ENCODE measurements around the gene P2RY1. TPM values are rescaled to one million over a fixed set of nuclear protein-coding genes. Genes with fewer than 3 reads are reported as not detected.

The P2RY1 gene
- total RNA-seq, 1 donor from 2014 or later, result 13.7 TPM

GRCh38 chr3:152833089-152833488 lies 1.8 kb upstream of the P2RY1 start:
- FAIRE-seq, result no peak
- H3K27me3 ChIP-seq (ENCODE audit: control insufficient read depth, insufficient read depth, low read length), result no peaks in the 10 kb centered on the region

DNA sequence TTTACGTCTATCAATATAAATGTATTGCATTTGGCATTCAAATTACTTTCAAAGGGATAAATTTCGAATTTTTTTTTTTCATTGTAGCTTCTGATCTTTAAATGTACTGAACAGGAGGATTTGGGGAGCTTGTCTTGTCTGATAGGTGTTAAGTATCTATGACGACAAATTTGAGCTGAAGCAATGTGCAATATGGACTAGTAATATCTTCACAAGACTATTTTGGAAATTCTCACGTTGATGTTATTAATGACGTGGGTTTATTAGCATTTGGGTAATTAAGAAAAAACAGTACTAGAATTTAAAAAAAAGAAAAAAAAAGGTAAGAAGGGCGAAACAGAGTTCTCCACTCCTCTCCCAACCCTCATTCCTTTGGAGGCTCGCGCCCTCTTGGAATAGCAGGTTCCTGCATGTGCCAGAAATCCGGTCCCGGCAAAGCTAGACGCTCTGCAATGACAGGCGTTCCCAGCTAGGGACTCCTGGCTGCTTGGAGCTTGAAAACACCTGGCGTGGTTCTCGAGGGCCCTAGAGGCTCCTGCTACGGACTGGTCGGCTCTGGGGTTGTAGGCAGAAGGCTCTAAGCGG lies 648 bp upstream of the P2RY1 start:
- Histone ChIP-seq H3K4me3 (ENCODE audit: low read depth, low read length) (peak overlapping the region; percentile 93), H3K36me3 (ENCODE audit: control insufficient read depth, insufficient read depth, low read length) (no peaks in the 10 kb centered on the region), H3K27me3 (ENCODE audit: control insufficient read depth, insufficient read depth, low read length) (no peaks in the 10 kb centered on the region)
- DNase-seq (ENCODE audit: low read depth), result no peak
- no peak for FAIRE-seq
- peak; percentile 15 for TF ChIP-seq CTCF (IDR thresholded peaks at IDR 0.05; ENCODE audit: insufficient read depth, low read length, severe bottlenecking)

More at GRCh38 chr3:152833089-152833488, 1.8 kb upstream of the P2RY1 start:
- TF ChIP-seq CTCF (IDR thresholded peaks at IDR 0.05; ENCODE audit: insufficient read depth, low read length, severe bottlenecking), result no peak
- no peaks in the 10 kb centered on the region for H3K36me3 ChIP-seq (ENCODE audit: control insufficient read depth, insufficient read depth, low read length)
- DNase-seq (ENCODE audit: low read depth), result no peak
- no peak overlapping the region for H3K4me3 ChIP-seq (ENCODE audit: low read depth, low read length)

DNA sequence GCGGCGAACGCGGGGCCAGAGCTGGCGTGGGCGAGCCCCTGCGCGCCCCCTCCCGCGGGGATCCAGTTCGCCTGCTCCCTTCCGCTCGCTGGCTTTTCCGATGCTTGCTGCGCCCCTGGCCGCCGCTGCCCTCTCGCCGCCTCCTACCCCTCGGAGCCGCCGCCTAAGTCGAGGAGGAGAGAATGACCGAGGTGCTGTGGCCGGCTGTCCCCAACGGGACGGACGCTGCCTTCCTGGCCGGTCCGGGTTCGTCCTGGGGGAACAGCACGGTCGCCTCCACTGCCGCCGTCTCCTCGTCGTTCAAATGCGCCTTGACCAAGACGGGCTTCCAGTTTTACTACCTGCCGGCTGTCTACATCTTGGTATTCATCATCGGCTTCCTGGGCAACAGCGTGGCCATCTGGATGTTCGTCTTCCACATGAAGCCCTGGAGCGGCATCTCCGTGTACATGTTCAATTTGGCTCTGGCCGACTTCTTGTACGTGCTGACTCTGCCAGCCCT lies 721 bp downstream of the P2RY1 start:
- FAIRE-seq, result no peak
- Histone ChIP-seq H3K27me3 (ENCODE audit: control insufficient read depth, insufficient read depth, low read length) (no peaks in the 10 kb centered on the region), H3K36me3 (ENCODE audit: control insufficient read depth, insufficient read depth, low read length) (no peaks in the 10 kb centered on the region), H3K4me3 (ENCODE audit: low read depth, low read length) (peak overlapping the region; percentile 93)
- no peak for TF ChIP-seq CTCF (IDR thresholded peaks at IDR 0.05; ENCODE audit: insufficient read depth, low read length, severe bottlenecking)
- peak; percentile 53 for DNase-seq (ENCODE audit: low read depth)

DNA sequence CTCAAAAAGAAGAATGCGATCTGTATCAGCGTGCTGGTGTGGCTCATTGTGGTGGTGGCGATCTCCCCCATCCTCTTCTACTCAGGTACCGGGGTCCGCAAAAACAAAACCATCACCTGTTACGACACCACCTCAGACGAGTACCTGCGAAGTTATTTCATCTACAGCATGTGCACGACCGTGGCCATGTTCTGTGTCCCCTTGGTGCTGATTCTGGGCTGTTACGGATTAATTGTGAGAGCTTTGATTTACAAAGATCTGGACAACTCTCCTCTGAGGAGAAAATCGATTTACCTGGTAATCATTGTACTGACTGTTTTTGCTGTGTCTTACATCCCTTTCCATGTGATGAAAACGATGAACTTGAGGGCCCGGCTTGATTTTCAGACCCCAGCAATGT lies 1.3 kb downstream of the P2RY1 start:
- DNase-seq (ENCODE audit: low read depth) (no peak), FAIRE-seq (no peak)
- no peaks in the 10 kb centered on the region for H3K27me3 ChIP-seq (ENCODE audit: control insufficient read depth, insufficient read depth, low read length)
- no peaks in the 10 kb centered on the region for H3K36me3 ChIP-seq (ENCODE audit: control insufficient read depth, insufficient read depth, low read length)
- H3K4me3 ChIP-seq (ENCODE audit: low read depth, low read length), result peak overlapping the region; percentile 93
- no peak for TF ChIP-seq CTCF (IDR thresholded peaks at IDR 0.05; ENCODE audit: insufficient read depth, low read length, severe bottlenecking)

DNA sequence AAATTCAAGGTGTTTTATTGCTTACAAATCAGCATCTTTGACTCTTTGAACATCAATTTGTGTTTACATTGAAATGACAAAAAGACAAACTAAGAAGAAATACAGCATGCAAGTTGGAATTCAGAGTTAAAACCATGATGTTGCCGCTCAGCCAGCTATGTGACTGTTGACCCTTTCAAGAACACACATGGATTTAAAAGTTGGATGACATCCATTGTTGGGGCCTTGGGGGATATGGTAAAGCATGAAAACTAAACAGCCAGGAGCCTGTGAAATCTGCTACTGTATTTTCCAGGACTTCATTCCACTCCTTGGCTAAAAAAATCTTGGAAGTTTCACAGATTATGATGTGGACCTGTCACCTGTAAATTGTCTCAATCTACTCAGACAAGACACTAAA lies 4.6 kb downstream of the P2RY1 start:
- Histone ChIP-seq H3K27me3 (ENCODE audit: control insufficient read depth, insufficient read depth, low read length) (no peaks in the 10 kb centered on the region), H3K4me3 (ENCODE audit: low read depth, low read length) (no peak overlapping the region), H3K36me3 (ENCODE audit: control insufficient read depth, insufficient read depth, low read length) (no peaks in the 10 kb centered on the region)
- DNase-seq (ENCODE audit: low read depth), result no peak
- no peak for TF ChIP-seq CTCF (IDR thresholded peaks at IDR 0.05; ENCODE audit: insufficient read depth, low read length, severe bottlenecking)
- FAIRE-seq, result no peak

DNA sequence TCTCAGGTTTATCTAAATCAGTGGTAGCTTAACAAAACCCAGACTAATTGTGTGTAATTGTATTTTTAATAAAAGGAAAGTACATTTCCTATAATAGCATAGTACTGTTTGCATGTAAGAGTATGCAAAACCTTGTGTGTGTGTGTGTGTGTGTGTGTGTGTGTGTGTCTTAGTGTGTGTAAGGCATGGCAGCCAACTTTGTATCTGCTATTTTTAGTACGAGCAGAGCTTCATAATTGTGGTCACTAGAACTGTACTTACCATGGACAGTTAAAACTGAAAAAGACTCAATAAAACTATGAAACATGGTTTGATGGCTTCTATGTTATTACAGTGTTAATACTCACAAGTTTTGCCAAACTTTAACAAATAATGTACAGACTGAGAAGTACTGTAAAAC lies 6.2 kb downstream of the P2RY1 start:
- no peak overlapping the region for H3K4me3 ChIP-seq (ENCODE audit: low read depth, low read length)
- H3K27me3 ChIP-seq (ENCODE audit: control insufficient read depth, insufficient read depth, low read length), result no peaks in the 10 kb centered on the region
- no peaks in the 10 kb centered on the region for H3K36me3 ChIP-seq (ENCODE audit: control insufficient read depth, insufficient read depth, low read length)
- TF ChIP-seq CTCF (IDR thresholded peaks at IDR 0.05; ENCODE audit: insufficient read depth, low read length, severe bottlenecking), result no peak
- FAIRE-seq (no peak), DNase-seq (ENCODE audit: low read depth) (no peak)
